K562 (cell line): ENCODE measurements around the gene STX3. TPM values are rescaled to one million over a fixed set of nuclear protein-coding genes. Genes with fewer than 3 reads are reported as not detected.
"Not testable (repeated sequence)": the region's sequence is repeated elsewhere in the genome, so short reads cannot be mapped to it uniquely, and the experiment has no call there.

Experiments
- ATAC-seq: fragments of 200-7000 bp; cut with Tn5 transposase; 3 replicates; pipeline ENCODE4 v1.9.1; 2020; ENCODE audit warnings: moderate library complexity
- BruUV-seq: library from RNA; stranded (reverse); fragments of 400-500 nt; replicated peaks from 2 replicates; lab custom pipeline; 2021; lab: Mats Ljungman, UMichigan
- CTCF ChIA-PET: fragments of 300-600 bp; formaldehyde crosslinking; extraction: SDS; loops from one replicate; lab custom pipeline; 2021; ENCODE audit warnings: low intra/inter-chr PET ratio; lab: Yijun Ruan, JAX
- POLR2A ChIA-PET: fragments of 300-600, 350-650 bp; sonication (Branson Sonifier 250); formaldehyde crosslinking; extraction: SDS; loops from one replicate; lab custom pipeline; 2021; ENCODE audit warnings: antibody characterized with exemption, inconsistent platforms; lab: Yijun Ruan, JAX
- DNase-seq, 4 experiments: peaks; one replicate each; pipeline versions ENCODE4 v3.0.0 to v3.0.0-alpha.2; 2011 to 2018; ENCODE audit warnings: low spot score in 3 of 4, mixed read lengths in 3 of 4; ENCODE audit errors: extremely low read depth in 1 of 4
- FAIRE-seq: peaks from 2 replicates; lab custom pipeline; 2011; peaks lifted over from hg19 to GRCh38; lab: Jason Lieb, UNC
- H2AFZ ChIP-seq: 2 replicates; pipeline ENCODE4 v1.6.0; 2011; ENCODE audit warnings: low read depth, low read length, control low read depth, inconsistent platforms
- H3K27ac ChIP-seq: fragments of 200-600 bp; 3 replicates; pipeline ENCODE4 v1.8.0; 2011; ENCODE audit warnings: low read depth, mild to moderate bottlenecking, control low read depth, inconsistent platforms, low read length, moderate library complexity, mixed read lengths; ENCODE audit errors: extremely low read depth
- H3K27me3 ChIP-seq, 2 experiments: fragments of 300-600 bp in 1 of 2; 2 replicates in 1 of 2; 3 replicates in 1 of 2; pipeline versions ENCODE4 v1.6.0 to v1.8.0; 2011; ENCODE audit warnings: inconsistent platforms in 2 of 2, low read length in 2 of 2, mild to moderate bottlenecking in 1 of 2, mixed read lengths in 1 of 2, moderate library complexity in 1 of 2; ENCODE audit not compliant: control insufficient read depth in 2 of 2, insufficient read depth in 2 of 2
- H3K36me3 ChIP-seq: fragments of 300-600 bp; 3 replicates; pipeline ENCODE4 v1.8.0; 2011; ENCODE audit warnings: mild to moderate bottlenecking, low read length, inconsistent platforms; ENCODE audit not compliant: control insufficient read depth, insufficient read depth
- H3K4me1 ChIP-seq, 2 experiments: fragments of 200-600 bp in 1 of 2; replicated peaks in 1 of 2; 2 replicates in 1 of 2; 3 replicates in 1 of 2; pipeline versions ENCODE4 v1.5.1 to v1.8.0; 2011; ENCODE audit warnings: inconsistent platforms in 2 of 2, low read length in 2 of 2, mild to moderate bottlenecking in 1 of 2, mixed read lengths in 1 of 2, moderate library complexity in 1 of 2; ENCODE audit not compliant: control insufficient read depth in 2 of 2, insufficient read depth in 2 of 2
- H3K4me2 ChIP-seq: 2 replicates; pipeline ENCODE4 v1.6.1; 2011; ENCODE audit warnings: low read length, control low read depth, inconsistent platforms, mixed read lengths; ENCODE audit not compliant: insufficient read depth
- H3K4me3 ChIP-seq: fragments of 200-600 bp; sonication (generic), shearing (Covaris generic); 2 replicates; pipeline ENCODE4 v1.5.1; 2016; ENCODE audit warnings: control low read depth, inconsistent platforms
- H3K79me2 ChIP-seq: fragments of 200-600 bp; 3 replicates; pipeline ENCODE4 v1.8.0; 2011; ENCODE audit warnings: low read length, inconsistent platforms; ENCODE audit not compliant: control insufficient read depth, insufficient read depth
- H3K9ac ChIP-seq, 2 experiments: 2 replicates each; pipeline versions ENCODE4 v1.6.0 to v1.6.1; 2011; ENCODE audit warnings: low read depth in 2 of 2, low read length in 2 of 2, control low read depth in 1 of 2, inconsistent platforms in 1 of 2, mild to moderate bottlenecking in 1 of 2, mixed read lengths in 1 of 2; ENCODE audit not compliant: insufficient read depth in 1 of 2
- H3K9me1 ChIP-seq: one replicate; pipeline ENCODE4 v1.6.0; 2011; ENCODE audit warnings: inconsistent platforms, mild to moderate bottlenecking, low read length, moderate library complexity; ENCODE audit not compliant: control insufficient read depth, insufficient read depth
- H3K9me3 ChIP-seq: replicated peaks from 2 replicates; pipeline ENCODE4 v1.5.1; 2011; ENCODE audit warnings: low read depth, low read length, inconsistent platforms; ENCODE audit not compliant: control insufficient read depth, insufficient read depth
- H4K20me1 ChIP-seq: replicated peaks from 2 replicates; pipeline ENCODE4 v1.6.1; 2011; ENCODE audit warnings: low read length, inconsistent platforms, mixed read lengths; ENCODE audit not compliant: control insufficient read depth, insufficient read depth
- HMG20A ChIP-seq: fragments of 450-650 bp; formaldehyde crosslinking; conservative IDR thresholded peaks from 2 replicates; pipeline ENCODE4 v1.4.0; 2020; ENCODE audit warnings: mild to moderate bottlenecking, mixed read lengths
- MTA3 ChIP-seq: fragments of 450-650 bp; formaldehyde crosslinking; IDR thresholded peaks from 2 replicates; pipeline ENCODE4 v1.6.1; 2017; ENCODE audit warnings: mild to moderate bottlenecking, borderline replicate concordance
- MYNN ChIP-seq, 2 experiments: sonication (generic); formaldehyde crosslinking in 1 of 2; IDR thresholded peaks; 2 replicates each; pipeline versions ENCODE4 v1.5.0 to v1.6.1; 2016 to 2020; ENCODE audit warnings: antibody characterized with exemption in 1 of 2, missing genetic modification reagents in 1 of 2
- NR1H2 ChIP-seq: sonication (generic); formaldehyde crosslinking; IDR thresholded peaks from 2 replicates; pipeline ENCODE4 v1.4.0; 2020; ENCODE audit warnings: mild to moderate bottlenecking, missing genetic modification reagents
- NR2C1 ChIP-seq, 2 experiments: fragments of 450-650 bp; IDR thresholded peaks; 2 replicates each; pipeline ENCODE4 v1.6.1; 2017; ENCODE audit warnings: mild to moderate bottlenecking in 2 of 2, antibody characterized with exemption in 1 of 2, inconsistent platforms in 1 of 2, missing compliant biosample characterization in 1 of 2, missing genetic modification characterization in 1 of 2
- TRIM28 ChIP-seq: fragments of 450-650 bp; IDR thresholded peaks from 2 replicates; pipeline ENCODE4 v1.6.1; 2017
- ZNF431 ChIP-seq: sonication (generic); formaldehyde crosslinking; IDR thresholded peaks from 2 replicates; pipeline ENCODE4 v1.8.0; 2022; ENCODE audit warnings: mild to moderate bottlenecking, missing genetic modification reagents
- WGBS: fragments of 100-300 bp; shearing (Covaris generic); methylation state at CpG from one replicate; pipeline ENCODE4 v1.1.6; 2016; ENCODE audit warnings: low coverage, mixed read lengths; ENCODE audit not compliant: insufficient coverage; ENCODE audit errors: missing lambda C conversion rate; 5-methylcytosine and 5-hydroxymethylcytosine counted together
- in situ Hi-C: fragments of 300-500 bp; cut with MboI; formaldehyde crosslinking; loops from 4 replicates; pipeline ENCODE4 v1.15.0; 2018; ENCODE audit warnings: inconsistent platforms, mixed read lengths
- intact Hi-C: fragments of 100-400 bp; cut with micrococcal nuclease; formaldehyde crosslinking; loops from 2 replicates; pipeline ENCODE4 v1.14.2; 2022
- polyA plus RNA-seq, 8 experiments: library from polyadenylated mRNA; depleted of rRNA in 4 of 8; stranded (reverse) in 5 of 8; unstranded in 3 of 8; fragments of >200 nt; fragmentation: Nextera tagmentation in 2 of 8; fragmentation: Illumina TruSeq in 1 of 8; extraction: Ambion mirVana in 2 of 8; extraction: Trizol in 1 of 8; gene quantifications; 2 replicates each; pipeline versions ENCODE4 v1.2.1 to v1.2.3, GENCODE V29; 2011 to 2014; ENCODE audit warnings: inconsistent platforms in 1 of 8, missing spikeins in 1 of 8
- total RNA-seq, 7 experiments: library from RNA; depleted of rRNA in 6 of 7; stranded (reverse); fragments of >200 nt in 6 of 7; fragmentation: Illumina TruSeq in 2 of 7; extraction: Trizol in 2 of 7; gene quantifications; 2 replicates each; pipeline versions ENCODE4 v1.2.1 to v1.2.3, GENCODE V29; 2011 to 2021; ENCODE audit warnings: low replicate concordance in 1 of 7
- TF ChIP-seq, protein P1 (sequence below): fragments of 450-650 bp; IDR thresholded peaks from 2 replicates; pipeline ENCODE4 v1.7.1; 2018; ENCODE audit warnings: mild to moderate bottlenecking, low read depth; ENCODE audit not compliant: partially characterized antibody

STX3 gene
- total and polyA plus RNA-seq, 9 of the 15 experiments (the other 6 are each of a cell fraction or from before 2014, with no cell fraction given): 12.0 to 91.6 (median 48.7) TPM

DNA sequence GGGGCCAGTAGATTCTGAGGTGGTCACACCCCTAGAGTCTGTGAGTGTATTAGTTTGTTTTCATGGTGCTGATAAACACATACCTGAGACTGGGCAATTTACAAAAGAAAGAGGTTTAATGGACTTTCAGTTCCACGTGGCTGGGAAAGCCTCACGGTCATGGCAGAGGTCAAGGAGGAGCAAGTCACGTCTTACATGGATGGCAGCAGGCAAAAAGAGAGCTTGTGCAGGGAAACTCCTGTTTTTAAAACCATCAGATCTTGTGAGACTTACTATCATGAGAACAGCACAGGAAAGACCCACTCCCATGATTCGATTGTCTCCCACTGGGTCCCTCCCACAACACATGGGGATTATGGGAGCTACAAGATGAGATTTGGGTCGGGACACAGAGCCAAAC is 29.3 kb downstream of the STX3 start:
- CTCF ChIA-PET, BruUV-seq, ATAC-seq, H3K27me3 ChIP-seq, H3K79me2 ChIP-seq, H3K9me1 ChIP-seq, H3K4me3 ChIP-seq, in situ Hi-C loops, intact Hi-C loops, DNase-seq, H3K27ac ChIP-seq, H3K4me2 ChIP-seq, H4K20me1 ChIP-seq, H2AFZ ChIP-seq, FAIRE-seq: not testable (repeated sequence)
- POLR2A ChIA-PET: interaction anchor here (1.2 to 1.5 kb wide), 2 partner anchors 9 to 10 kb away, joined by 3 read pairs; no protein-coding TSS in a partner anchor
- WGBS: 77% methylated on average over 3 of the region's 5 CpGs
- Histone ChIP-seq H3K4me1 (peaks cover 13 to 17% of the 10 kb centered on the region in 2 experiments), H3K36me3 (peaks cover 59% of the 10 kb centered on the region; the same call in 2 of the 3 replicates)
- TF ChIP-seq ZNF431 (CRISPR knock-in tag) (peak; percentile 98), TRIM28 (0 out of 2 replicates have a peak, but pooled peaks have one; percentile 26)
- TF ChIP-seq, all 486 proteins: peak for 2; not testable (repeated sequence) for 484
- not testable (repeated sequence) for H3K9me3 ChIP-seq, H3K9ac ChIP-seq

DNA sequence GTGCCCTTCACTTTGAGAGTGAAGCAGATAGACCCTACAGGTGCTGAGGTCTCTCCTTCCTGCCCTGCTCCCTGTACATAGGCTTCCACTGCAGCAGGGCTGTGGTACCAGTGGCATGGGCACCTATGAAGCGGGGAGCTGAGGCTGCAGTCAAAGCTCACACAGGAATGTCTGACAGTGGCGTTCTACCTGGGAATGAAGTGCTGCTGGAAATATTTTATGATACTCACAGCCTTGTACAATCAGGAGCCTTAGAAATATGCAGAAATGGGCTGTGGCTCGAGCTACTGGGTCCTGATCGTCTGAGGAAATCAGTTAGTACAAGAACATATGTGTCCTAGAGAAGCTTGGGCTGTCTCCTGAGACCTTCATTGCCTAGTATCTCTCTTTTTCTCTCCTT is 30.6 kb downstream of the STX3 start:
- in situ Hi-C loops (no loop called here), intact Hi-C loops (no loop called here)
- peaks cover 59% of the 10 kb centered on the region; the same call in 2 of the 3 replicates for H3K36me3 ChIP-seq
- ATAC-seq: no peak
- H3K9me1 ChIP-seq: peaks cover 4% of the 10 kb centered on the region
- no peak overlapping the region for H3K4me3 ChIP-seq
- H3K4me2 ChIP-seq: no peak overlapping the region
- ChIA-PET POLR2A (interaction anchor here (1.3 kb wide), 1 partner anchor 30 kb away, joined by 6 read pairs; no protein-coding TSS in a partner anchor), CTCF (no interaction called here)
- BruUV-seq: no TSS peak
- no peak overlapping the region for H2AFZ ChIP-seq
- H3K79me2 ChIP-seq: no peaks in the 10 kb centered on the region
- H3K27me3 ChIP-seq: no peaks in the 10 kb centered on the region
- 91% methylated on average over 4 of the region's 4 CpGs for whole genome bisulfite sequencing
- no peak for FAIRE-seq
- no peak overlapping the region for H3K27ac ChIP-seq
- peaks cover 7% of the 10 kb centered on the region; the same call in 1 of the 2 replicates for H4K20me1 ChIP-seq
- H3K9ac ChIP-seq: peak overlapping the region in 1 of 2 experiments; percentile 46; a peak in 1 of 4 replicates
- no peak for DNase-seq
- H3K9me3 ChIP-seq: no peaks in the 10 kb centered on the region
- peaks cover 13 to 17% of the 10 kb centered on the region in 2 experiments for H3K4me1 ChIP-seq
- no peak for TF ChIP-seq NR1H2
- TF ChIP-seq, protein P1, sequence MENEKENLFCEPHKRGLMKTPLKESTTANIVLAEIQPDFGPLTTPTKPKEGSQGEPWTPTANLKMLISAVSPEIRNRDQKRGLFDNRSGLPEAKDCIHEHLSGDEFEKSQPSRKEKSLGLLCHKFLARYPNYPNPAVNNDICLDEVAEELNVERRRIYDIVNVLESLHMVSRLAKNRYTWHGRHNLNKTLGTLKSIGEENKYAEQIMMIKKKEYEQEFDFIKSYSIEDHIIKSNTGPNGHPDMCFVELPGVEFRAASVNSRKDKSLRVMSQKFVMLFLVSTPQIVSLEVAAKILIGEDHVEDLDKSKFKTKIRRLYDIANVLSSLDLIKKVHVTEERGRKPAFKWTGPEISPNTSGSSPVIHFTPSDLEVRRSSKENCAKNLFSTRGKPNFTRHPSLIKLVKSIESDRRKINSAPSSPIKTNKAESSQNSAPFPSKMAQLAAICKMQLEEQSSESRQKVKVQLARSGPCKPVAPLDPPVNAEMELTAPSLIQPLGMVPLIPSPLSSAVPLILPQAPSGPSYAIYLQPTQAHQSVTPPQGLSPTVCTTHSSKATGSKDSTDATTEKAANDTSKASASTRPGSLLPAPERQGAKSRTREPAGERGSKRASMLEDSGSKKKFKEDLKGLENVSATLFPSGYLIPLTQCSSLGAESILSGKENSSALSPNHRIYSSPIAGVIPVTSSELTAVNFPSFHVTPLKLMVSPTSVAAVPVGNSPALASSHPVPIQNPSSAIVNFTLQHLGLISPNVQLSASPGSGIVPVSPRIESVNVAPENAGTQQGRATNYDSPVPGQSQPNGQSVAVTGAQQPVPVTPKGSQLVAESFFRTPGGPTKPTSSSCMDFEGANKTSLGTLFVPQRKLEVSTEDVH: no peak
- no peak for TF ChIP-seq MTA3
- no peak for TF ChIP-seq HMG20A (CRISPR knock-in tag)
- TF ChIP-seq MYNN (IDR thresholded peaks at IDR 0.05): no peak
- TF ChIP-seq MYNN (CRISPR knock-in tag; IDR thresholded peaks at IDR 0.05): no peak
- TF ChIP-seq NR2C1 (IDR thresholded peaks at IDR 0.05): no peak
- no peak for TF ChIP-seq NR2C1 (tag; IDR thresholded peaks at IDR 0.05)
